ENCODE measurements around the gene ARHGAP26. TPM values are rescaled to one million over a fixed set of nuclear protein-coding genes. Genes with fewer than 3 reads are reported as not detected.

Gene ARHGAP26
- total and polyA plus RNA-seq, 4 experiments from 2014 or later = 2.0 to 22.7 (median 17.3) TPM

GRCh38 chr5:142901476-142902185 is 131.5 kb downstream of the ARHGAP26 start:
- peaks cover 42 to 57% of the 10 kb centered on the region in 2 donors for H3K36me3 Mint-ChIP-seq
- H3K27me3 Mint-ChIP-seq = no peaks in the 10 kb centered on the region
- H3K36me3 ChIP-seq (ENCODE audit: insufficient read depth, low read length) = peaks cover 6% of the 10 kb centered on the region
- no peaks in the 10 kb centered on the region for H3K4me1 Mint-ChIP-seq
- no peaks in the 10 kb centered on the region for H3K9me3 ChIP-seq (ENCODE audit: control insufficient read depth in 1 of 2, low read length in 2 of 2)
- no peak overlapping the region for H3K27ac Mint-ChIP-seq
- H3K4me3 Mint-ChIP-seq = no peak overlapping the region
- no peaks in the 10 kb centered on the region for H3K4me1 ChIP-seq (ENCODE audit: insufficient read depth, low read length)
- no peaks in the 10 kb centered on the region for H3K27me3 ChIP-seq (ENCODE audit: insufficient read depth, low read length)
- intact Hi-C loops (cut with micrococcal nuclease) = no loop called here
- no peak overlapping the region for H3K4me3 ChIP-seq (ENCODE audit: low read length in 2 of 2)
- CTCF ChIA-PET (ENCODE audit: partially characterized antibody) = interaction anchor here (1.3 kb wide), 1 partner anchor 12 kb away, joined by 4 read pairs; no protein-coding TSS in a partner anchor
- DNase-seq = no peak
- no peaks in the 10 kb centered on the region for H3K9me3 Mint-ChIP-seq
- no peak overlapping the region for H3K27ac ChIP-seq (ENCODE audit: low read depth, low read length)
- POLR2A ChIA-PET (ENCODE audit: partially characterized antibody) = no interaction called here

GRCh38 chr5:142902186-142902965 is 132.2 kb downstream of the ARHGAP26 start:
- ChIA-PET CTCF (ENCODE audit: partially characterized antibody) (interaction anchor here (1.3 kb wide), 1 partner anchor 13 kb away, joined by 4 read pairs; no protein-coding TSS in a partner anchor), POLR2A (ENCODE audit: partially characterized antibody) (interaction anchor here (0.6 kb wide), 1 partner anchor 150 kb away, joined by 3 read pairs; no protein-coding TSS in a partner anchor)
- intact Hi-C loops (cut with micrococcal nuclease) = no loop called here
- no peaks in the 10 kb centered on the region for H3K4me1 ChIP-seq (ENCODE audit: insufficient read depth, low read length)
- Mint-ChIP-seq H3K4me1 (no peaks in the 10 kb centered on the region), H3K36me3 (peaks cover 48 to 62% of the 10 kb centered on the region in 2 donors), H3K4me3 (no peak overlapping the region), H3K9me3 (no peaks in the 10 kb centered on the region), H3K27me3 (no peaks in the 10 kb centered on the region), H3K27ac (peak overlapping the region in 2 of 7 donors; percentile 48 to 62)
- H3K36me3 ChIP-seq (ENCODE audit: insufficient read depth, low read length) = peaks cover 6% of the 10 kb centered on the region
- no peaks in the 10 kb centered on the region for H3K9me3 ChIP-seq (ENCODE audit: control insufficient read depth in 1 of 2, low read length in 2 of 2)
- H3K4me3 ChIP-seq (ENCODE audit: low read length in 2 of 2) = no peak overlapping the region
- H3K27me3 ChIP-seq (ENCODE audit: insufficient read depth, low read length) = no peaks in the 10 kb centered on the region
- no peak for DNase-seq
- no peak overlapping the region for H3K27ac ChIP-seq (ENCODE audit: low read depth, low read length)

DNA sequence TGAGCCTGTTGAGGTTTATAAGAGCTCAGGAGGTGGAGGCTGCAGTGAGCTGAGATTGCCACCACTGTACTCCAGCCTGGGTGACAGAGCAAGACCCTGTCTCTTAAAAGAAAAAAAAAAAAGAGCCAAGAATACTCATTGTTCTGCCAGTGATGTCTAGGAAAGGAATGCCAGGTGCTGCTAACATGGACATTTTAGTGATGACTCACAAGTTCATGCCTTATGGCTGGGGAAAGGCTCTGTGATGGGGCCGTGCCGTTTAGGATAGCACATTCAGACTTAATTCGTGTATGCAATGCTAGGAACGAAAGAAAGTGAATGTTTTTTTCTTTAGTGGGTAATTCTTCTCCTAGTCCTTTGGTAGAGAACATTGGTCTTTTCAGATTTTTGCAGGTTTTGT is 134.2 kb downstream of the ARHGAP26 start:
- H3K27me3 ChIP-seq (ENCODE audit: insufficient read depth, low read length) = no peaks in the 10 kb centered on the region
- no peak overlapping the region for H3K4me3 ChIP-seq (ENCODE audit: low read length in 2 of 2)
- H3K4me1 ChIP-seq (ENCODE audit: insufficient read depth, low read length) = no peaks in the 10 kb centered on the region
- H3K36me3 ChIP-seq (ENCODE audit: insufficient read depth, low read length) = peaks cover 6% of the 10 kb centered on the region
- ChIA-PET CTCF (ENCODE audit: partially characterized antibody) (no interaction called here), POLR2A (ENCODE audit: partially characterized antibody) (no interaction called here)
- H3K4me3 Mint-ChIP-seq = no peak overlapping the region
- DNase-seq = no peak
- H3K4me1 Mint-ChIP-seq = no peaks in the 10 kb centered on the region
- no peaks in the 10 kb centered on the region for H3K9me3 ChIP-seq (ENCODE audit: control insufficient read depth in 1 of 2, low read length in 2 of 2)
- H3K36me3 Mint-ChIP-seq = peaks cover 57 to 73% of the 10 kb centered on the region in 2 donors
- intact Hi-C loops (cut with micrococcal nuclease) = no loop called here
- H3K27me3 Mint-ChIP-seq = no peaks in the 10 kb centered on the region
- peaks cover 0 to 2% (median 0%) of the 10 kb centered on the region in 8 donors for H3K9me3 Mint-ChIP-seq
- no peak overlapping the region for H3K27ac ChIP-seq (ENCODE audit: low read depth, low read length)
- H3K27ac Mint-ChIP-seq = peak overlapping the region in 1 of 7 donors; percentile 31

GRCh38 chr5:142905348-142905747 is 135.2 kb downstream of the ARHGAP26 start:
- ChIA-PET CTCF (ENCODE audit: partially characterized antibody) (no interaction called here), POLR2A (ENCODE audit: partially characterized antibody) (no interaction called here)
- H3K4me1 Mint-ChIP-seq = no peaks in the 10 kb centered on the region
- no peak overlapping the region for H3K4me3 Mint-ChIP-seq
- Histone ChIP-seq H3K4me1 (ENCODE audit: insufficient read depth, low read length) (no peaks in the 10 kb centered on the region), H3K9me3 (ENCODE audit: control insufficient read depth in 1 of 2, low read length in 2 of 2) (no peaks in the 10 kb centered on the region), H3K4me3 (ENCODE audit: low read length in 2 of 2) (no peak overlapping the region), H3K27me3 (ENCODE audit: insufficient read depth, low read length) (no peaks in the 10 kb centered on the region), H3K36me3 (ENCODE audit: insufficient read depth, low read length) (peaks cover 6% of the 10 kb centered on the region), H3K27ac (ENCODE audit: low read depth, low read length) (no peak overlapping the region)
- no peak overlapping the region for H3K27ac Mint-ChIP-seq
- intact Hi-C loops (cut with micrococcal nuclease) = no loop called here
- no peak for DNase-seq
- peaks cover 59 to 75% of the 10 kb centered on the region in 2 donors for H3K36me3 Mint-ChIP-seq
- H3K9me3 Mint-ChIP-seq = peaks cover 0 to 2% (median 0%) of the 10 kb centered on the region in 8 donors
- no peaks in the 10 kb centered on the region for H3K27me3 Mint-ChIP-seq

GRCh38 chr5:142906863-142907671 is 136.9 kb downstream of the ARHGAP26 start:
- Mint-ChIP-seq H3K27ac (no peak overlapping the region), H3K36me3 (peaks cover 63 to 74% of the 10 kb centered on the region in 2 donors), H3K9me3 (peaks cover 0 to 2% (median 0%) of the 10 kb centered on the region in 8 donors), H3K27me3 (no peaks in the 10 kb centered on the region), H3K4me3 (no peak overlapping the region), H3K4me1 (no peaks in the 10 kb centered on the region)
- no peak overlapping the region for H3K4me3 ChIP-seq (ENCODE audit: low read length in 2 of 2)
- DNase-seq = no peak
- H3K9me3 ChIP-seq (ENCODE audit: control insufficient read depth in 1 of 2, low read length in 2 of 2) = no peaks in the 10 kb centered on the region
- CTCF ChIA-PET (ENCODE audit: partially characterized antibody) = interaction anchor here (1.8 kb wide), 1 partner anchor 18 kb away, joined by 4 read pairs; no protein-coding TSS in a partner anchor
- peaks cover 6% of the 10 kb centered on the region for H3K36me3 ChIP-seq (ENCODE audit: insufficient read depth, low read length)
- POLR2A ChIA-PET (ENCODE audit: partially characterized antibody) = no interaction called here
- intact Hi-C loops (cut with micrococcal nuclease) = no loop called here
- no peaks in the 10 kb centered on the region for H3K4me1 ChIP-seq (ENCODE audit: insufficient read depth, low read length)
- no peaks in the 10 kb centered on the region for H3K27me3 ChIP-seq (ENCODE audit: insufficient read depth, low read length)
- no peak overlapping the region for H3K27ac ChIP-seq (ENCODE audit: low read depth, low read length)

DNA sequence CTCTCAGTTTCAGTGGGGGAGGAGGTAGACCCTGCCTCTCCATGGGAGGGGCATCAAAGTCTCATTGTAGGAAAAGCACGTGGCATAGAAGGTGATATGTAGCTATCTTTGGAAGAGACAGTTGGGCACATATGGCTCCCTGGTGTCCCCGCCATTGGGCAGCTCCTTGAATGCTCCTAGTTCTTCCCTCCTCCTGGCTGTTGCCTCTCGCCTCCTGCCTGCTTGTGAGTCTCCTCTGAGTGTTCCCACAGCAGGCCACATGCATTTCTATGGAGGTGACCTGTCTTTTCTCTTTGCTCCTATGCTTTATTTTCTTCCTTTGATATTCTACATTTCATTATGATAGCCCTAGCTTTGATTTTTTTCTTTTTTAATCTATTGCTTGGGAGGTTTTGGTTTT is 138.5 kb downstream of the ARHGAP26 start:
- H3K27ac ChIP-seq (ENCODE audit: low read depth, low read length) = no peak overlapping the region
- ChIA-PET CTCF (ENCODE audit: partially characterized antibody) (interaction anchor here (0.8 to 1.8 kb wide), 4 partner anchors 12 to 161 kb away, joined by 3 to 4 read pairs (median 3); no protein-coding TSS in a partner anchor), POLR2A (ENCODE audit: partially characterized antibody) (no interaction called here)
- H3K9me3 ChIP-seq (ENCODE audit: control insufficient read depth in 1 of 2, low read length in 2 of 2) = no peaks in the 10 kb centered on the region
- H3K36me3 Mint-ChIP-seq = peaks cover 65 to 74% of the 10 kb centered on the region in 2 donors
- intact Hi-C loops (cut with micrococcal nuclease) = no loop called here
- H3K27ac Mint-ChIP-seq = peak overlapping the region in 1 of 7 donors; percentile 62
- no peak overlapping the region for H3K4me3 Mint-ChIP-seq
- no peaks in the 10 kb centered on the region for H3K4me1 Mint-ChIP-seq
- H3K9me3 Mint-ChIP-seq = peaks cover 0 to 2% (median 0%) of the 10 kb centered on the region in 8 donors
- no peaks in the 10 kb centered on the region for H3K27me3 Mint-ChIP-seq
- no peaks in the 10 kb centered on the region for H3K27me3 ChIP-seq (ENCODE audit: insufficient read depth, low read length)
- H3K4me1 ChIP-seq (ENCODE audit: insufficient read depth, low read length) = no peaks in the 10 kb centered on the region
- no peak overlapping the region for H3K4me3 ChIP-seq (ENCODE audit: low read length in 2 of 2)
- no peak for DNase-seq
- peaks cover 4% of the 10 kb centered on the region for H3K36me3 ChIP-seq (ENCODE audit: insufficient read depth, low read length)

DNA sequence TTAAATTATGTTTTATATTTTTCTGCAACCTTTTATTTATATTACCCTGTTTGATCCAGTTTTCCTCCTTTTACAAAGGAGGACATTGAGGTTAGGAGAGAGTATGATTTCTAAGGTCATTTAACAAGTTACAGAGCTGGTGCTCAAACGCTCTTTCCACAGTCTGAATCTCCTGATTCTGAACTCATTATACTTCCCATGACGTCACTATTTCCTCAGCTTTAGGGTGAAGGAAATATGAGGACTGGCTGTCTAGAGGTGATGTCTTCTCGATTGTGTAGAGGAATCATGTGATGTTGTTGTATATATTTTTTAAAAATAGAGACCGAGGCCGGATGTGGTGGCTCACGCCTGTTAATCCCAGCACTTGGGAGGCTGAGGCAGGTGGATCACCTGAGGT is 140.0 kb downstream of the ARHGAP26 start:
- Mint-ChIP-seq H3K36me3 (peaks cover 61 to 64% of the 10 kb centered on the region in 2 donors), H3K9me3 (peaks cover 0 to 2% (median 0%) of the 10 kb centered on the region in 8 donors), H3K27ac (peak overlapping the region in 1 of 7 donors; percentile 51), H3K4me3 (no peak overlapping the region), H3K4me1 (no peaks in the 10 kb centered on the region), H3K27me3 (no peaks in the 10 kb centered on the region)
- H3K4me3 ChIP-seq (ENCODE audit: low read length in 2 of 2) = no peak overlapping the region
- H3K27me3 ChIP-seq (ENCODE audit: insufficient read depth, low read length) = no peaks in the 10 kb centered on the region
- H3K9me3 ChIP-seq (ENCODE audit: control insufficient read depth in 1 of 2, low read length in 2 of 2) = no peaks in the 10 kb centered on the region
- CTCF ChIA-PET (ENCODE audit: partially characterized antibody) = no interaction called here
- POLR2A ChIA-PET (ENCODE audit: partially characterized antibody) = no interaction called here
- H3K36me3 ChIP-seq (ENCODE audit: insufficient read depth, low read length) = no peaks in the 10 kb centered on the region
- no peak for DNase-seq
- no peaks in the 10 kb centered on the region for H3K4me1 ChIP-seq (ENCODE audit: insufficient read depth, low read length)
- H3K27ac ChIP-seq (ENCODE audit: low read depth, low read length) = no peak overlapping the region
- intact Hi-C loops (cut with micrococcal nuclease) = no loop called here
